Measurements from ENCODE around the gene SRGAP3.

DNA sequence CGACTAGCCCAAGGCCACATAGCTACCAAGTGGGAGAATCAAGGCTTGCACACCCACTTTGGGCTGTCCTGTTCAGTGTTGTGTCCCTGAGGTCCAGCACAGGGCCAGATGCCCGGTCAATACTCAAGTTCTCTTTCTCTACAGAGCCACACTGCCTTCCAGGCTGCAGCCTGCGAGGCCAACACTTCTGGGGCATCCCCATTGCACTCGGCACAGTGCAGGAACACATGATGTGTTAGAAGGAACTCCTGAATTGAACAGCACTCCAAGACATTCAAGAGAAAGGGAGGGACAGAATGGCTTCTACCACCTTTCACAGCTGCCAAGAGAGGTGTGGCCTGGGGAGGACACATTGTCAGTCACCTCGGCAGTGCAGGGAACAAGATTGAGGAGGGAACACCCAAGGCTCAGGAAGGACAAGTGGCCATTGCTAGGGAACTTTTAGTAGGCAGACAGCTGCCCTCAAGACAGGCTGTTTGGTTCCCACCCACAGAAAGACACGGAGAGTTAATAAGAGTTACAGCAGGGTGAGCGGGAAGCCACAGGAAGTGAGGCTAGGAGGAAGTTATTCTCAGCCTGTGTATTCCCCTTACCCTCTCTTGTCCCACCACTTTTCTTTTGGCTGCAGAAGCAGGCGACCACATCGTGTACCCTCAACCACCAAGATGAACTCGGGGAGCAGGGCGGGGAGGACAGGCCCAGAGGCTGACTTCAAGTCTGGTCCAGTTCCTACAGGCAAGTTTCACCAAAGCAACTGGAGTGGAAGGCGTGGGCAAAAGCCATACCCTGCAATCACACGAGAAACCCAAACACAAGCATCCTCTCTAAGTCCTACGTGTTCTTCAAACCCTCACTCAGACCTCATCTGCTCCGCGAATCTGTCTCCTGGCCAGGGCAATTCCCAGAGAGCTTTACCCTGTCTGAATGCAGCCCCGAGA lies 69.4 kb downstream of the SRGAP3 start:
- TF ChIP-seq POLR2A (IDR thresholded peaks at IDR 0.05): no peak
- TF ChIP-seq, protein P1, sequence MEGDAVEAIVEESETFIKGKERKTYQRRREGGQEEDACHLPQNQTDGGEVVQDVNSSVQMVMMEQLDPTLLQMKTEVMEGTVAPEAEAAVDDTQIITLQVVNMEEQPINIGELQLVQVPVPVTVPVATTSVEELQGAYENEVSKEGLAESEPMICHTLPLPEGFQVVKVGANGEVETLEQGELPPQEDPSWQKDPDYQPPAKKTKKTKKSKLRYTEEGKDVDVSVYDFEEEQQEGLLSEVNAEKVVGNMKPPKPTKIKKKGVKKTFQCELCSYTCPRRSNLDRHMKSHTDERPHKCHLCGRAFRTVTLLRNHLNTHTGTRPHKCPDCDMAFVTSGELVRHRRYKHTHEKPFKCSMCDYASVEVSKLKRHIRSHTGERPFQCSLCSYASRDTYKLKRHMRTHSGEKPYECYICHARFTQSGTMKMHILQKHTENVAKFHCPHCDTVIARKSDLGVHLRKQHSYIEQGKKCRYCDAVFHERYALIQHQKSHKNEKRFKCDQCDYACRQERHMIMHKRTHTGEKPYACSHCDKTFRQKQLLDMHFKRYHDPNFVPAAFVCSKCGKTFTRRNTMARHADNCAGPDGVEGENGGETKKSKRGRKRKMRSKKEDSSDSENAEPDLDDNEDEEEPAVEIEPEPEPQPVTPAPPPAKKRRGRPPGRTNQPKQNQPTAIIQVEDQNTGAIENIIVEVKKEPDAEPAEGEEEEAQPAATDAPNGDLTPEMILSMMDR (IDR thresholded peaks at IDR 0.05): no peak
